Endothelial cell of umbilical vein (primary cell): Measurements from ENCODE around the gene TJP3. TPM values are rescaled to one million over a fixed set of nuclear protein-coding genes. Genes with fewer than 3 reads are reported as not detected.

Experiments
- BruUV-seq: library from RNA; stranded (reverse); fragments of 400-500 nt; replicated peaks from 2 replicates; lab custom pipeline; 2021; lab: Mats Ljungman, UMichigan
- CTCF ChIA-PET: fragments of 300-600, 350-600 bp; sonication (Branson Sonifier 250); formaldehyde crosslinking; loops from one replicate; lab custom pipeline; 2021; ENCODE audit warnings: antibody characterized with exemption, inconsistent platforms; lab: Charles Lee
- POLR2A ChIA-PET: fragments of 300-600, 350-600 bp; sonication (Branson Sonifier 250); formaldehyde crosslinking; loops from one replicate; lab custom pipeline; 2021; ENCODE audit warnings: antibody characterized with exemption, inconsistent platforms; lab: Charles Lee
- DNase-seq: peaks from one replicate; pipeline ENCODE4 v3.0.0-alpha.2; 2011; ENCODE audit warnings: low read depth, low spot score
- FAIRE-seq: peaks from 2 replicates; lab custom pipeline; 2011; peaks lifted over from hg19 to GRCh38; lab: Jason Lieb, UNC
- H2AFZ ChIP-seq: 2 replicates; pipeline ENCODE4 v1.6.0; 2012; ENCODE audit warnings: low read depth, low read length, control low read depth, inconsistent platforms
- H3K27ac ChIP-seq: 2 replicates; pipeline ENCODE4 v1.5.1; 2011; ENCODE audit warnings: low read depth, mild to moderate bottlenecking, control low read depth, low read length, moderate library complexity; ENCODE audit not compliant: insufficient read depth
- H3K27me3 ChIP-seq, 2 experiments: 2 replicates each; pipeline versions ENCODE4 v1.6.0 to v1.6.1; 2011; ENCODE audit warnings: low read length in 2 of 2, mixed read lengths in 1 of 2; ENCODE audit not compliant: control insufficient read depth in 2 of 2, insufficient read depth in 2 of 2
- H3K36me3 ChIP-seq, 2 experiments: 2 replicates in 1 of 2; 3 replicates in 1 of 2; pipeline ENCODE4 v1.5.1; 2011; ENCODE audit warnings: low read length in 2 of 2, mild to moderate bottlenecking in 1 of 2, moderate library complexity in 1 of 2; ENCODE audit not compliant: control insufficient read depth in 2 of 2, insufficient read depth in 2 of 2; ENCODE audit errors: extremely low read depth in 1 of 2
- H3K4me1 ChIP-seq: 3 replicates; pipeline ENCODE4 v1.5.1; 2011; ENCODE audit warnings: mild to moderate bottlenecking, low read length; ENCODE audit not compliant: control insufficient read depth, insufficient read depth; ENCODE audit errors: extremely low read depth
- H3K4me2 ChIP-seq: 2 replicates; pipeline ENCODE4 v1.6.1; 2011; ENCODE audit warnings: low read length, control low read depth, mixed read lengths; ENCODE audit not compliant: insufficient read depth
- H3K4me3 ChIP-seq, 3 experiments: fragments of 200-600 bp in 1 of 3; sonication (generic), shearing (Covaris generic) in 1 of 3; replicated peaks in 1 of 3; 2 replicates each; pipeline ENCODE4 v1.5.1; 2011 to 2016; ENCODE audit warnings: control low read depth in 3 of 3, low read length in 3 of 3, mild to moderate bottlenecking in 2 of 3, inconsistent platforms in 1 of 3, low read depth in 1 of 3, moderate library complexity in 1 of 3; ENCODE audit not compliant: insufficient read depth in 1 of 3
- H3K79me2 ChIP-seq: 2 replicates; pipeline ENCODE4 v1.6.0; 2012; ENCODE audit warnings: low read length, inconsistent platforms; ENCODE audit not compliant: control insufficient read depth, insufficient read depth
- H3K9ac ChIP-seq: replicated peaks from 2 replicates; pipeline ENCODE3; 2011; ENCODE audit warnings: low read length, control low read depth; ENCODE audit not compliant: insufficient read depth; ENCODE audit errors: extremely low read depth
- H3K9me1 ChIP-seq: replicated peaks from 3 replicates; pipeline ENCODE4 v1.6.0; 2011; ENCODE audit warnings: mild to moderate bottlenecking, low read length; ENCODE audit not compliant: control insufficient read depth, insufficient read depth; ENCODE audit errors: extremely low read depth
- H3K9me3 ChIP-seq: replicated peaks from 2 replicates; pipeline ENCODE4 v1.5.1; 2012; ENCODE audit warnings: low read length, inconsistent platforms; ENCODE audit not compliant: control insufficient read depth, insufficient read depth
- H4K20me1 ChIP-seq: replicated peaks from 2 replicates; pipeline ENCODE3; 2011; ENCODE audit warnings: mild to moderate bottlenecking, low read length; ENCODE audit not compliant: control insufficient read depth, insufficient read depth; ENCODE audit errors: extremely low read depth
- EZH2 ChIP-seq: IDR thresholded peaks from 2 replicates; pipeline ENCODE4 v1.6.1; 2012; ENCODE audit warnings: borderline replicate concordance, low read depth, mild to moderate bottlenecking, moderate library complexity, low read length, inconsistent platforms; ENCODE audit not compliant: severe bottlenecking
- GATA2 ChIP-seq: IDR thresholded peaks from 2 replicates; pipeline ENCODE4 v1.7.0; 2011; ENCODE audit warnings: low read depth, mild to moderate bottlenecking, moderate library complexity, mixed read lengths, low read length; ENCODE audit not compliant: insufficient read length, insufficient read depth
- JUN ChIP-seq: IDR thresholded peaks from 2 replicates; pipeline ENCODE4 v1.6.1; 2011; ENCODE audit warnings: borderline replicate concordance, low read depth; ENCODE audit not compliant: insufficient read length, insufficient read depth
- MYC ChIP-seq: IDR thresholded peaks from one replicate; pipeline ENCODE4 v1.6.1; 2011; ENCODE audit warnings: mild to moderate bottlenecking, low read depth, low read length
- POLR2A ChIP-seq: IDR thresholded peaks from 2 replicates; pipeline ENCODE4 v1.6.1; 2012; ENCODE audit warnings: low read depth, mild to moderate bottlenecking, control low read depth, low read length
- dilution Hi-C: fragments of 300-500 bp; cut with MboI; formaldehyde crosslinking; loops from one replicate; pipeline ENCODE4 v1.15.0; 2019; ENCODE audit warnings: low sequenced_read_pairs; ENCODE audit not compliant: extremely low pct_ligation_motif_present
- intact Hi-C: fragments of 100-400 bp; cut with micrococcal nuclease; formaldehyde crosslinking; loops from one replicate; pipeline ENCODE4 v1.10.0; 2022
- polyA plus RNA-seq, 4 experiments: library from polyadenylated mRNA; depleted of rRNA in 3 of 4; stranded (reverse) in 3 of 4; unstranded in 1 of 4; fragments of >200 nt; gene quantifications; 2 replicates each; pipeline versions ENCODE4 v1.2.1 to v1.2.3, GENCODE V29; 2011 to 2012; ENCODE audit warnings: missing spikeins in 1 of 4
- total RNA-seq: library from RNA; stranded (reverse); gene quantifications from 2 replicates; pipeline ENCODE4 v1.2.3, GENCODE V29; 2021

The TJP3 gene
- total and polyA plus RNA-seq, 2 donors (not counting 3 experiments of a cell fraction or from before 2014, with no cell fraction given): 0.10 TPM; not detected in 1

- no peaks in the 10 kb centered on the region for H3K9me3 ChIP-seq
- BruUV-seq: no TSS peak
- H3K4me2 ChIP-seq: no peak overlapping the region
- dilution Hi-C loops (no loop called here), intact Hi-C loops (no loop called here)
- no peaks in the 10 kb centered on the region for H3K4me1 ChIP-seq
- no peaks in the 10 kb centered on the region for H4K20me1 ChIP-seq
- H3K9me1 ChIP-seq: no peaks in the 10 kb centered on the region
- H3K27ac ChIP-seq: no peak overlapping the region
- H3K27me3 ChIP-seq: no peaks in the 10 kb centered on the region
- FAIRE-seq (no peak), DNase-seq (no peak)
- H3K9ac ChIP-seq: no peak overlapping the region
- TF ChIP-seq MYC (no peak), EZH2 (no peak), POLR2A (no peak), GATA2 (no peak)
- no peak overlapping the region for H3K4me3 ChIP-seq
- no peaks in the 10 kb centered on the region for H3K79me2 ChIP-seq
- no peaks in the 10 kb centered on the region for H3K36me3 ChIP-seq
- CTCF ChIA-PET: interaction anchor here (1.0 kb wide), 1 partner anchor 91 kb away, joined by 4 read pairs; no protein-coding TSS in a partner anchor
- POLR2A ChIA-PET: no interaction called here
- H2AFZ ChIP-seq: no peak overlapping the region
These were observed 22.3 kb downstream of the TJP3 start for GRCh38 chr19:3730457-3730958.

GRCh38 chr19:3732108-3732507 is 23.9 kb downstream of the TJP3 start:
- H3K9me1 ChIP-seq: no peaks in the 10 kb centered on the region
- H3K79me2 ChIP-seq: no peaks in the 10 kb centered on the region
- no peak overlapping the region for H3K4me3 ChIP-seq
- H2AFZ ChIP-seq: no peak overlapping the region
- no peaks in the 10 kb centered on the region for H3K27me3 ChIP-seq
- H3K36me3 ChIP-seq: no peaks in the 10 kb centered on the region
- intact Hi-C loops: no loop called here
- H3K27ac ChIP-seq: no peak overlapping the region
- ChIA-PET POLR2A (no interaction called here), CTCF (interaction anchor here (0.9 to 1.2 kb wide), 2 partner anchors 15 to 24 kb away, joined by 3 read pairs; no protein-coding TSS in a partner anchor)
- no peaks in the 10 kb centered on the region for H4K20me1 ChIP-seq
- DNase-seq: no peak
- no peak for TF ChIP-seq JUN
- no TSS peak for BruUV-seq
- H3K4me1 ChIP-seq: no peaks in the 10 kb centered on the region
- H3K9me3 ChIP-seq: no peaks in the 10 kb centered on the region
- H3K9ac ChIP-seq: no peak overlapping the region
- dilution Hi-C loops: no loop called here
- FAIRE-seq: no peak
- no peak overlapping the region for H3K4me2 ChIP-seq
